WERI-Rb-1 (cell line): Measurements from ENCODE around the gene DHRS7B.
A peak's percentile ranks its signal among the peaks of the same experiment; 100 is the strongest.
"Not testable (repeated sequence)": the region's sequence is repeated elsewhere in the genome, so short reads cannot be mapped to it uniquely, and the experiment has no call there.

ENCODE experiments used
- DNase-seq: peaks from one replicate; pipeline ENCODE4 v3.0.0-alpha.2; 2020
- H3K27ac ChIP-seq: fragments of 250-450 bp; sonication (Bioruptor Pico); 2 replicates; pipeline ENCODE4 v1.5.1; 2020; ENCODE audit warnings: mild to moderate bottlenecking, moderate library complexity
- H3K27me3 ChIP-seq: fragments of 250-450 bp; sonication (Bioruptor Pico); 2 replicates; pipeline ENCODE4 v1.5.1; 2021; ENCODE audit warnings: mild to moderate bottlenecking, low read depth, moderate library complexity; ENCODE audit not compliant: insufficient read depth, severe bottlenecking
- H3K36me3 ChIP-seq: fragments of 250-450 bp; sonication (Bioruptor Pico); 2 replicates; pipeline ENCODE4 v1.5.1; 2020; ENCODE audit warnings: mild to moderate bottlenecking, moderate library complexity
- H3K4me3 ChIP-seq: 2 replicates; pipeline ENCODE4 v1.5.1; 2011; ENCODE audit warnings: low read depth, mild to moderate bottlenecking, control low read depth, low read length
- H3K9me3 ChIP-seq: fragments of 250-450 bp; sonication (Bioruptor Pico); 2 replicates; pipeline ENCODE4 v1.5.1; 2021; ENCODE audit warnings: mild to moderate bottlenecking, moderate library complexity; ENCODE audit not compliant: severe bottlenecking
- CTCF ChIP-seq: IDR thresholded peaks from 2 replicates; pipeline ENCODE4 v1.5.1; 2011; ENCODE audit warnings: low read depth, mild to moderate bottlenecking, control low read depth, inconsistent platforms, low read length

Gene DHRS7B

GRCh38 chr17:21126645-21127508 lies at the start of gene DHRS7B:
Gene DHRS7B, plus strand, starts transcription at chr17:21126964. Its CDS starts 8 bp downstream, at chr17:21126972.
- no peak for TF ChIP-seq CTCF
- Histone ChIP-seq H3K27ac (peak within 1 kb of the TSS; percentile 77), H3K4me3 (peak within 1 kb of the TSS; percentile 78), H3K36me3 (no peaks in the 10 kb centered on the region), H3K27me3 (no peaks in the 10 kb centered on the region), H3K9me3 (no peaks in the 10 kb centered on the region)
- peak; percentile 98 for DNase-seq

- no peak overlapping the region for H3K27ac ChIP-seq
- H3K27me3 ChIP-seq: no peaks in the 10 kb centered on the region
- no peaks in the 10 kb centered on the region for H3K9me3 ChIP-seq
- H3K4me3 ChIP-seq: no peak overlapping the region
- DNase-seq: no peak
- no peak for TF ChIP-seq CTCF
- H3K36me3 ChIP-seq: no peaks in the 10 kb centered on the region
Measured at GRCh38 chr17:21077281-21077680, 49.5 kb upstream of the DHRS7B start.

- H3K4me3 ChIP-seq: no peak overlapping the region
- H3K9me3 ChIP-seq: no peaks in the 10 kb centered on the region
- TF ChIP-seq CTCF: no peak
- H3K27ac ChIP-seq: no peak overlapping the region
- no peak for DNase-seq
- no peaks in the 10 kb centered on the region for H3K36me3 ChIP-seq
- H3K27me3 ChIP-seq: no peaks in the 10 kb centered on the region
Measured at GRCh38 chr17:21078016-21078780, 48.6 kb upstream of the DHRS7B start.

GRCh38 chr17:21079196-21079595 lies 47.6 kb upstream of the DHRS7B start:
- Histone ChIP-seq H3K9me3 (no peaks in the 10 kb centered on the region), H3K36me3 (no peaks in the 10 kb centered on the region), H3K27ac (no peak overlapping the region), H3K4me3 (no peak overlapping the region), H3K27me3 (no peaks in the 10 kb centered on the region)
- DNase-seq: no peak
- no peak for TF ChIP-seq CTCF

GRCh38 chr17:21082001-21082436 lies 44.7 kb upstream of the DHRS7B start:
- no peaks in the 10 kb centered on the region for H3K36me3 ChIP-seq
- TF ChIP-seq CTCF: no peak
- no peak for DNase-seq
- H3K27me3 ChIP-seq: no peaks in the 10 kb centered on the region
- H3K4me3 ChIP-seq: no peak overlapping the region
- H3K9me3 ChIP-seq: peaks cover 3% of the 10 kb centered on the region
- no peak overlapping the region for H3K27ac ChIP-seq

- H3K36me3 ChIP-seq, H3K4me3 ChIP-seq, DNase-seq: not testable (repeated sequence)
Measured at GRCh38 chr17:21085280-21085679, 41.5 kb upstream of the DHRS7B start.

More at GRCh38 chr17:21085280-21085679, 41.5 kb upstream of the DHRS7B start:
- not testable (repeated sequence) for H3K9me3 ChIP-seq, H3K27ac ChIP-seq, H3K27me3 ChIP-seq
